HUES6 (cell line): ENCODE data around the gene EYA4.

Experiments
- H3K27ac ChIP-seq: 2 replicates; pipeline ENCODE4 v1.7.0; 2013; ENCODE audit warnings: low read depth, mild to moderate bottlenecking, low read length, inconsistent platforms
- H3K27me3 ChIP-seq: 2 replicates; pipeline ENCODE4 v1.6.1; 2013; ENCODE audit warnings: low read length; ENCODE audit not compliant: control insufficient read depth, insufficient read depth
- H3K36me3 ChIP-seq: 2 replicates; pipeline ENCODE4 v1.6.1; 2013; ENCODE audit warnings: low read length; ENCODE audit not compliant: control insufficient read depth, insufficient read depth
- H3K4me1 ChIP-seq: 2 replicates; pipeline ENCODE4 v1.6.1; 2013; ENCODE audit warnings: low read length; ENCODE audit not compliant: control insufficient read depth, insufficient read depth
- H3K4me3 ChIP-seq: 2 replicates; pipeline ENCODE4 v1.5.1; 2013; ENCODE audit warnings: low read depth, low read length
- H3K9ac ChIP-seq: one replicate; pipeline ENCODE4 v1.6.1; 2013; ENCODE audit warnings: mild to moderate bottlenecking, low read length
- H3K9me3 ChIP-seq: 2 replicates; pipeline ENCODE4 v1.6.1; 2013; ENCODE audit warnings: low read depth, low read length; ENCODE audit not compliant: control insufficient read depth, insufficient read depth

Gene EYA4

DNA sequence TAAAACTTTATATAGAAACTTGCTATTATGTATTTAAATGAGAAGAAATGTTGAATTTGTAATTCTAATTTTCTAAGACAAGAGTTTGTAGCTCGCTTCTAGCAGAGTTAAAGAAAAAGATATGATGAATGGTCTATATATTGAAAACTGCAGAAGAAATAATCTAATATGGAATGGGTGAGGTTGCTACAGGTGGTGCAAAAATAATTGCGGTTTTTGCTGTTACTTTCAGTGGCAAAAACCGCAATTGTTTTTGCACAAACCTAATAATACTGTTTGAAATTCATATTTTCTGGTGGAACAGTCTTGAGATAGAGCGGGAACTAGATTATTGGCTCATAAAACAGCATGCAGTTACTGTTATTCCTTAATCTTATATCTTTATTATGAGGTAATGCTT, 23.9 kb downstream of the EYA4 start:
- Histone ChIP-seq H3K9ac (no peak overlapping the region), H3K4me3 (no peak overlapping the region), H3K27me3 (no peaks in the 10 kb centered on the region), H3K4me1 (no peaks in the 10 kb centered on the region), H3K36me3 (no peaks in the 10 kb centered on the region), H3K9me3 (no peaks in the 10 kb centered on the region), H3K27ac (no peak overlapping the region)

- H3K4me1 ChIP-seq: no peaks in the 10 kb centered on the region
- no peaks in the 10 kb centered on the region for H3K9me3 ChIP-seq
- H3K4me3 ChIP-seq: no peak overlapping the region
- no peak overlapping the region for H3K27ac ChIP-seq
- H3K9ac ChIP-seq: no peak overlapping the region
- H3K27me3 ChIP-seq: no peaks in the 10 kb centered on the region
- H3K36me3 ChIP-seq: no peaks in the 10 kb centered on the region
Measured at GRCh38 chr6:133266186-133266585, 25.0 kb downstream of the EYA4 start.

- Histone ChIP-seq H3K4me1 (no peaks in the 10 kb centered on the region), H3K9me3 (peaks cover 9% of the 10 kb centered on the region; the same call in 1 of the 2 replicates), H3K4me3 (no peak overlapping the region), H3K27ac (no peak overlapping the region), H3K36me3 (no peaks in the 10 kb centered on the region), H3K27me3 (no peaks in the 10 kb centered on the region), H3K9ac (no peak overlapping the region)
Measured at GRCh38 chr6:133268621-133269020, 27.5 kb downstream of the EYA4 start.

GRCh38 chr6:133274813-133275212, 33.7 kb downstream of the EYA4 start:
- Histone ChIP-seq H3K9me3 (peaks cover 9% of the 10 kb centered on the region; the same call in 1 of the 2 replicates), H3K4me1 (no peaks in the 10 kb centered on the region), H3K27ac (no peak overlapping the region), H3K9ac (no peak overlapping the region), H3K27me3 (no peaks in the 10 kb centered on the region), H3K36me3 (no peaks in the 10 kb centered on the region), H3K4me3 (no peak overlapping the region)

DNA sequence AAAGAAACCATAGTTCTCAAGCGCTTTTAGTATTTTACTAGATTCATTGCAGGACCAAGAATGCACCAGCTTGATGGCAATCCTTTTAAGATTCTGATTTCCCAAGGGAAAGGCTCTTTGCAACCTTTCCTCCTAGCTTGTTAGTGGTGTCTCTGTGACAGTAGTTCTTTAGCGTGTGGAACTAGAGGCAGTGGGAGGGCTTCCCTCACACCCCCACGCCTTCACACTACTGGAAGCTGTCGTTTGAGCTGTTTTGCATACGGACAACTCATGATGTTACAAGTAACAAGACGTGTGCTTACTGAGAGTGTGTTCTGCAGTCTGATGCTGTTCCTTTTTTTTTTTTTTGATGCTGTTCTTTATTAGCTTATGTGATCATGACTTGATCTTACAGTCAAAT, 34.1 kb downstream of the EYA4 start:
- H3K4me3 ChIP-seq: no peak overlapping the region
- no peak overlapping the region for H3K9ac ChIP-seq
- H3K27me3 ChIP-seq: no peaks in the 10 kb centered on the region
- H3K9me3 ChIP-seq: peaks cover 9% of the 10 kb centered on the region; the same call in 1 of the 2 replicates
- H3K36me3 ChIP-seq: no peaks in the 10 kb centered on the region
- H3K4me1 ChIP-seq: no peaks in the 10 kb centered on the region
- no peak overlapping the region for H3K27ac ChIP-seq

- Histone ChIP-seq H3K9me3 (peaks cover 5% of the 10 kb centered on the region; the same call in 1 of the 2 replicates), H3K27ac (no peak overlapping the region), H3K9ac (no peak overlapping the region), H3K27me3 (no peaks in the 10 kb centered on the region), H3K4me3 (no peak overlapping the region), H3K4me1 (no peaks in the 10 kb centered on the region), H3K36me3 (no peaks in the 10 kb centered on the region)
Measured at GRCh38 chr6:133277228-133277899, 36.2 kb downstream of the EYA4 start.

DNA sequence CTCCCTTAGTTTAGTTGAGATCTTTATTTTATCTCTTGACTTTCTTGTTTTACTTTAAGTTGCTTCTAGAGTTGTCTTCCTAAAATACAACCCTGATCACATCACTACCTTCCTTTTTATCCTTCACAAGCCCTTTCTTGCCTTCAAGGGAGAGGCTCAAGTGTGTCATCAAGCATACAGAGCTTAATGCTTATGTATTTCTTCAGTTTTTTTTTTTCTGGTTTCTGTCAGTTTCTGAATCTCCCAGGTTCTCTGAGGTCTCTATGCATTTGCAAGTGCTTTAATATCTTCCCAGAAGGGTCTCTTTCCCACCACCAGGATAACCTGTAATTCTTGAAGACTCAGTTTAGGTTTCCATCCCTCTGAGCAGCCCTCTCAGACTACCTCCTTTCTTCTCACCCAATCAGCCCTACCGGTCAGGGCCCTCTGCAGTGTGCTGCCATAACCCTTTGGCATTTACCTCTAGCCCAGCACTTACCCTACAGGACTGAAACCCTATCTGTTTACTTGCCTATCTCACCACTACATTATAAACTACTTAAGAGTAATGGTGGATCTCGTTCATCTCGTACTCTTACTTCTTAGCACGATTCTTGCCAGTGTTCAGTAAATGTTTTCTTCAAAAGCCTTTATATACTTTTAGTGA, 36.9 kb downstream of the EYA4 start:
- Histone ChIP-seq H3K9ac (no peak overlapping the region), H3K36me3 (no peaks in the 10 kb centered on the region), H3K9me3 (no peaks in the 10 kb centered on the region), H3K4me1 (no peaks in the 10 kb centered on the region), H3K27ac (no peak overlapping the region), H3K4me3 (no peak overlapping the region), H3K27me3 (no peaks in the 10 kb centered on the region)

DNA sequence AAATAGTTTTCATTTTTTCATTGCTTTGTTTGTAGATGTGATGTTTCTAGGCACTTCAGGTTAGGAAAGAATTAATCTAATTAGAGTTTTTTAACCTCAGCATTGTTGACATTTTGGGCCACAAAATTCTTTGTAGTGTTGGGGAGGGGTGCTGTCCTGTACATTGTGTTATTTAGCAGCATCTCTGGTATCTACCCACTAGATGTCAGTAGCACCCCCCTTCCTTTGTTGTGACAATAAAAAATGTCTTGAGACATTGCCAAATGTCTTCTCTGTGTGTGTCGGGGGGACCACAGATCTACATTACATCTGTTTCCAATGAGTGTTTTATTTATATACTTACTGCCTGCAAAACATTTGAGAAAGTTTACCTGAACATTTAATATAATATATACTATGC, 45.6 kb downstream of the EYA4 start:
- Histone ChIP-seq H3K27ac (no peak overlapping the region), H3K4me3 (no peak overlapping the region), H3K36me3 (no peaks in the 10 kb centered on the region), H3K9ac (no peak overlapping the region), H3K4me1 (no peaks in the 10 kb centered on the region), H3K27me3 (no peaks in the 10 kb centered on the region), H3K9me3 (no peaks in the 10 kb centered on the region)

- H3K9ac ChIP-seq: no peak overlapping the region
- H3K4me3 ChIP-seq: no peak overlapping the region
- no peak overlapping the region for H3K27ac ChIP-seq
- H3K9me3 ChIP-seq: no peaks in the 10 kb centered on the region
- no peaks in the 10 kb centered on the region for H3K27me3 ChIP-seq
- no peaks in the 10 kb centered on the region for H3K36me3 ChIP-seq
- H3K4me1 ChIP-seq: no peaks in the 10 kb centered on the region
Measured at GRCh38 chr6:133288662-133289061, 47.5 kb downstream of the EYA4 start.

- Histone ChIP-seq H3K4me1 (no peaks in the 10 kb centered on the region), H3K9me3 (no peaks in the 10 kb centered on the region), H3K27me3 (no peaks in the 10 kb centered on the region), H3K36me3 (no peaks in the 10 kb centered on the region), H3K4me3 (no peak overlapping the region), H3K27ac (no peak overlapping the region), H3K9ac (no peak overlapping the region)
Measured at GRCh38 chr6:133289733-133290306, 48.7 kb downstream of the EYA4 start.

DNA sequence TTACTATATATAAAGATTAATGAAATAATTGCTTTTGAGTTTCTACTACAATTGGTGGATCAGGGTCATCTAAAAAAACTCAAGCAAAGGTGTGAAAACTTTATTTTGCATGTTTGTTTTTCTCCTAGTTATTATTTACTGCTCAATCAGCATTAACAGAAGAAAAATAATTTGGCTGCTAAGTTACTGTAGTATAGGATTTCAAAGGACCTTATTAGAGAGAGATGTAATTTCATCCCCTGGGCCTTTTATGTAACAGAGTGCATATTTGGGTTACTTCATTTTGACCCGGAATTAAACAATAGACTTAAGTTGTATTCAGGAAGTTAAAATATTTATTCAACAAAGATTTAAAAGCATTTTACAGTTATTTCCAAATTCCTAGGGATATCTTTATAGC, 49.8 kb downstream of the EYA4 start:
- Histone ChIP-seq H3K36me3 (no peaks in the 10 kb centered on the region), H3K4me1 (no peaks in the 10 kb centered on the region), H3K9ac (no peak overlapping the region), H3K27me3 (no peaks in the 10 kb centered on the region), H3K27ac (no peak overlapping the region), H3K4me3 (no peak overlapping the region), H3K9me3 (no peaks in the 10 kb centered on the region)
